Measurements from ENCODE around the gene MPHOSPH8.
"Not testable (repeated sequence)": the region's sequence is repeated elsewhere in the genome, so short reads cannot be mapped to it uniquely, and the experiment has no call there.

The MPHOSPH8 gene

GRCh38 chr13:19634256-19634740 is 839 bp downstream of the MPHOSPH8 start:
- DNase-seq (ENCODE audit: insufficient read length), result no peak
- TF ChIP-seq POLR2AphosphoS5 (IDR thresholded peaks at IDR 0.05; ENCODE audit: low read depth, low read length), result no peak
- TF ChIP-seq POLR2A (IDR thresholded peaks at IDR 0.05; ENCODE audit: low read depth, low read length), result no peak
- no peak for TF ChIP-seq TAF1 (IDR thresholded peaks at IDR 0.05; ENCODE audit: borderline replicate concordance, low read depth, low read length)
- no peak for FAIRE-seq

DNA sequence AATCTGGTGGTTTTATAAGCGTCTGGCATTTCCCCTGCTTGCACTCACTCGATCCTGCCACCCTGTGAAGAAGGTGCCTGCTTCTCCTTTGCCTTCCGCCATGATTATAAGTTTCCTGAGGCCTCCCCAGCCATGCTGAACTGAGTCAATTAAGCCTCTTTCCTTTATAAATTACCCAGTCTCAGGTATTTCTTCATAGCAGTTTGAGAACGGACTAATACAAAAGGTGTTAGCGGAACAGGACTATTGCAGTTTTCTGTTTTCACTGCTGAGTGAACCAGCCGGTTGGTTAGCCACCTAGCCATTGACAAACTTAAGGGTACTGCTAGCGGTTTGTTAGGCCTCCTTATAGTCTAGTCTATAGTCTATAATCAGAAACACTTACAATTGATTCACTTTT is 2.5 kb downstream of the MPHOSPH8 start:
- not testable (repeated sequence) for DNase-seq (ENCODE audit: insufficient read length); FAIRE-seq

DNA sequence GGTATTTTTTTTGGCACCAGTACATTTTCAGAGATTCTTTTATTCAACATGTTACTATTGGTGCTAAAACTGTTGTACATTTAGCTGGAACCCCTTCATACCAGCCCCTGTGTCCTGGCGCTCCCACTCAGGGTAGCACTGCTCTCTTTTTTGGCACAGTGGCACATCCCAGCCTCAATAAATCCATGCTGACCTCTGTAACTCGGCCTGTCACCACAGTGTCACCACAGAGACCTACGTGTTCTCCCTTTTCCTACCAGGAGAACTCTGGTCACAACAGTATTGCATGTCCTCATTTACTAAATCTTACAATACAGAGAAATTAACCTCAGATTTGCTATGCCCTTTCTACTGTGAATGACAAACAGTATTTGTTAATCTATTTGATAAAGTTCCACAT is 10.2 kb downstream of the MPHOSPH8 start:
- TF ChIP-seq POLR2AphosphoS5 (IDR thresholded peaks at IDR 0.05; ENCODE audit: low read depth, low read length) (no peak), POLR2A (IDR thresholded peaks at IDR 0.05; ENCODE audit: low read depth, low read length) (no peak), TAF1 (IDR thresholded peaks at IDR 0.05; ENCODE audit: borderline replicate concordance, low read depth, low read length) (no peak)
- FAIRE-seq (no peak), DNase-seq (ENCODE audit: insufficient read length) (no peak)

GRCh38 chr13:19645000-19645399 is 11.5 kb downstream of the MPHOSPH8 start:
- no peak for DNase-seq (ENCODE audit: insufficient read length)
- FAIRE-seq, result no peak
- TF ChIP-seq POLR2AphosphoS5 (IDR thresholded peaks at IDR 0.05; ENCODE audit: low read depth, low read length) (no peak), POLR2A (IDR thresholded peaks at IDR 0.05; ENCODE audit: low read depth, low read length) (no peak), TAF1 (IDR thresholded peaks at IDR 0.05; ENCODE audit: borderline replicate concordance, low read depth, low read length) (no peak)

DNA sequence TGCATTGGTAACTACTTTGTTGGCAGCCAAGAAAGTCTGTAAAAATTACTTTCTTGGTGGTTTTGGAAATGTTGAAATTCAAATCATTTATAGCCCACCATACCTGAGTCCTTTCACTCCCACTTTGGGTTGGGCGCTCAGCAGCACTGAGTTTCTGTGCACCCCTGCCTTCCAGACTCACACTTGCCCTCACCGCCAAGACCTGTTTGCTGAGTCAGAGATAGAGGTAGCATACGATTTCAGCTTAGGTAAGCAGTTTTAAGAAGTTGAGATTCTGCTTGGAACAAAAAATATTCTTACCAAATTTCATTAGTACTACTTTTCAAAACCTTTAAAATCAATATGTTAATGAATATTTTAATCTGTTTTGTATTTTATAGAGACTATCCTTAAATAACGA is 12.6 kb downstream of the MPHOSPH8 start:
- DNase-seq (ENCODE audit: insufficient read length) (no peak), FAIRE-seq (no peak)
- no peak for TF ChIP-seq POLR2A (IDR thresholded peaks at IDR 0.05; ENCODE audit: low read depth, low read length)
- TF ChIP-seq TAF1 (IDR thresholded peaks at IDR 0.05; ENCODE audit: borderline replicate concordance, low read depth, low read length), result no peak
- no peak for TF ChIP-seq POLR2AphosphoS5 (IDR thresholded peaks at IDR 0.05; ENCODE audit: low read depth, low read length)

DNA sequence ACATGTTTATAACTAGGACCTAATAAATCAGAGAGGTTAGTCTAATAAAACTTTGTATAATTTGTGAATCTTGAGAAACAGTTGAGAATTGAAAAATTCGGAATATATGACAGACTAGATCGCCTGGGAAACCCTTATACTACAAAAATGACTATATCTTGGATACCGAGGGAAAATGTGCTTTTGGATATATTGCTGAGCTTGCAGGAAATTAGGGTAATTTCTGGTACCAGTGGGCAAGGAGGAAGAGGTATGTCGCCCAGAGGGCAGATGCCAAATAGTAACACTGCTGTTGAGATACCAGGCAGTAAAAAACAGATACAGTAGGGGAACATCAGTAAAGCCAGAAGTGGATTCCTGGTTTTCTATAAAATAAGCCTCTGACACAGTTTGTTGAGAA is 17.3 kb downstream of the MPHOSPH8 start:
- no peak for DNase-seq (ENCODE audit: insufficient read length)
- TF ChIP-seq POLR2A (IDR thresholded peaks at IDR 0.05; ENCODE audit: low read depth, low read length) (no peak), TAF1 (IDR thresholded peaks at IDR 0.05; ENCODE audit: borderline replicate concordance, low read depth, low read length) (no peak), POLR2AphosphoS5 (IDR thresholded peaks at IDR 0.05; ENCODE audit: low read depth, low read length) (no peak)
- no peak for FAIRE-seq

DNA sequence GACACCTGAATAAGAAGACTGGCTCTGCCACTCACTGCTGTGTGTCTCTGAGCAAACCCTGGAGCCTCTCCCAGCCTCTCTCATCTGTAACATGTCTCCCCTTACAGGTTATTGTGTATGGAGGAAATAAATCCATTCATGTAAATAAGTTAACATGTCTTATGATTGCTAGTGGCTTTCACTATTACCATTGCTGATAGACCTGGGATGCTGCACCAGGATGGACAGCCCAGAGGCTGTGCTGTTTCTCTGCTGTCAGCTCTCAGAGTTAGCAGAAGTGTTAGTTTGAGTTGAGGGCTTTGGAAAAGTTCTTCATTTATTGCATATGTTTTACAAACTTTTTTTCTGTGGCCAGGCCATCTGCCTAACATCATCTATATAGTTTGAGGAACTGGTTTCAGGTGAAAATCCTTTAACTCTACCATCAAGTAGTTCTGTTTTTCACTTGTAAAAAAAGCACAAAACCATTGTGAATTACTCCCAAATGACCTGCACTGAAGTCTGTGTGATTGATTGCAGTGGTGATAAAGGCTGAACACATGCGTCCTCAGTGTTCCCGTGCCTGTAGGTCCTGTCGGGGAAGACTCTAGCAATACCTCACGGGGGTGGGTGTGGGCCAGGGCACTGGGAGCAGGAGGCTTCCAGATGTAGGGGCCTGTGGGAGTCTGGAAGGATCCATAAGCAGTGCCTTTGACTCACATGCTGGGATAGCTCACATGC is 24.6 kb downstream of the MPHOSPH8 start:
- TF ChIP-seq POLR2A (IDR thresholded peaks at IDR 0.05; ENCODE audit: low read depth, low read length) (no peak), TAF1 (IDR thresholded peaks at IDR 0.05; ENCODE audit: borderline replicate concordance, low read depth, low read length) (no peak), POLR2AphosphoS5 (IDR thresholded peaks at IDR 0.05; ENCODE audit: low read depth, low read length) (no peak)
- no peak for FAIRE-seq
- DNase-seq (ENCODE audit: insufficient read length), result no peak

- no peak for FAIRE-seq
- no peak for TF ChIP-seq TAF1 (IDR thresholded peaks at IDR 0.05; ENCODE audit: borderline replicate concordance, low read depth, low read length)
Measured at GRCh38 chr13:19658831-19659230, 25.4 kb downstream of the MPHOSPH8 start.

GRCh38 chr13:19661126-19661525 is 27.7 kb downstream of the MPHOSPH8 start:
- TF ChIP-seq TAF1 (IDR thresholded peaks at IDR 0.05; ENCODE audit: borderline replicate concordance, low read depth, low read length) (no peak), POLR2AphosphoS5 (IDR thresholded peaks at IDR 0.05; ENCODE audit: low read depth, low read length) (no peak), POLR2A (IDR thresholded peaks at IDR 0.05; ENCODE audit: low read depth, low read length) (no peak)
- FAIRE-seq (no peak), DNase-seq (ENCODE audit: insufficient read length) (no peak)

More at GRCh38 chr13:19658831-19659230, 25.4 kb downstream of the MPHOSPH8 start:
- DNase-seq (ENCODE audit: insufficient read length), result no peak

- FAIRE-seq, result no peak
- TF ChIP-seq POLR2A (IDR thresholded peaks at IDR 0.05; ENCODE audit: low read depth, low read length), result no peak
- no peak for TF ChIP-seq TAF1 (IDR thresholded peaks at IDR 0.05; ENCODE audit: borderline replicate concordance, low read depth, low read length)
- TF ChIP-seq POLR2AphosphoS5 (IDR thresholded peaks at IDR 0.05; ENCODE audit: low read depth, low read length), result no peak
- DNase-seq (ENCODE audit: insufficient read length), result no peak
Measured at GRCh38 chr13:19661561-19661960, 28.1 kb downstream of the MPHOSPH8 start.

DNA sequence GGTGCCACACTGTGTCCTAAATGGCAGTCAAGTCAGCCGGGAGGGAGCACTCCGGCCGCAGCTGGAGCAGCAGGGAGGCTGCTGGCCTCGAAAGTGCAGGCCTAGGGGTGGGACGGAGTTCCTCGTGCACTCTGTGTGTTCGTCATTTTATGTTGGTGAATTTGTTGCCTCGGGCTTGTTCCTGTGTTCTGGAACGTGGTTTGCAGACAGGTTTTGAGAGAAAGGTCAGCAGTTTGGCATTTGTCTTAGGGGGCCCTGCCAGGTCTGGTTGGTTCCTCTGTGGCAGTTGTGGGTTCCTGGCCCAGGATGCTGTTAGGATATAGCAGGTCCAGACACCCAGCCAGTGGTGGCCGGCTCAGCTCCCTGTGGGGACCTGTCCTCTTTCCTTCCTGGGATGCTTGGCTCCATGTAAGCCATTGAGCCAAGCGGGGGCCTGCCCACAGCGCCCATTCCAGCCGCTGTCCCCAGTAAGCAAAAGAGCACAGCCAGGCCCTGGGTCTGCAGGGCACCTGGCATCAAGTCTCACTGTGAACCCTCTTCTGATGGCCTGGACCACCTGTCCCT is 30.0 kb downstream of the MPHOSPH8 start:
- no peak for DNase-seq (ENCODE audit: insufficient read length)
- FAIRE-seq, result no peak
- TF ChIP-seq POLR2A (IDR thresholded peaks at IDR 0.05; ENCODE audit: low read depth, low read length) (no peak), POLR2AphosphoS5 (IDR thresholded peaks at IDR 0.05; ENCODE audit: low read depth, low read length) (no peak), TAF1 (IDR thresholded peaks at IDR 0.05; ENCODE audit: borderline replicate concordance, low read depth, low read length) (no peak)

DNA sequence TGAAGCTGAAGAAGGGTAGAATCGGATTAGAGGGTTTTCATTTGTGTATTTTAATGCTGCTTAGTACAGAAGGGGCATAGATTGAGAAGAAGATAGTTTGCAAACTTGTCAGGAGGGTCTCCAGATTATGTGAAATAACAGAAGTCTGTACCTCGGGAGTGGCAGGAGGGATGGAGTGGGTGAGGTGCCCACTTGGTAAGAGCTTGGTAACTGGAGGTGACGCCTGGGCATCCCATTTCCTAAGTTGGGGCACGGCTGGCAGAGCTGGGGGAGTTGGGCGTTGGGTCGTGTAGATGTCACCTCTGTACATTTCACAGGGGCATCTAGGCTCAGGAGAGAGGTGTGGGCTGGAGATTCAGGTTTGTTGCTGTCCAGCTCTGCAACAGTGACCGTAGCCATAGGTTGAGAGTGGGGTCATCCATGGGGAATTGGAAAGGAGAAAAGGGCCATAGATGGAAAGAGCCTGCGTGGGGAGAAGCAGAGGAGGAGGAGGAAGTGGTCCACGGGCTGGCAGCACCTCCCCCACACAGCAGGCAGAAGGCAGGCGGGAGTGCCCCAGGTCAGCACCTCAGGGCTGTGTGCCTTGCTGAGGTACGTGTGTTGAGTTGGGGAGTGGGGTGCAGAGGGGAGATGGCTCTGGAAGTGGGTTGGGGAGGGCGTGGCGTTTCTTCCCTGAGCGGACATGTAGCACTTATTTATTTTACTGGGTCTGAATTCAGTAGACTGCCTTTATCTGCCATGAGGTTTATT is 31.2 kb downstream of the MPHOSPH8 start:
- DNase-seq (ENCODE audit: insufficient read length) (no peak), FAIRE-seq (no peak)
- TF ChIP-seq POLR2A (IDR thresholded peaks at IDR 0.05; ENCODE audit: low read depth, low read length), result no peak
- TF ChIP-seq TAF1 (IDR thresholded peaks at IDR 0.05; ENCODE audit: borderline replicate concordance, low read depth, low read length), result no peak
- no peak for TF ChIP-seq POLR2AphosphoS5 (IDR thresholded peaks at IDR 0.05; ENCODE audit: low read depth, low read length)

Measured in GM12892 (cell line).